ES-I3 (cell line): Measurements from ENCODE around the gene CWC15.
"Not testable (repeated sequence)": the region's sequence is repeated elsewhere in the genome, so short reads cannot be mapped to it uniquely, and the experiment has no call there.

ENCODE experiments used
- H3K36me3 ChIP-seq: 2 replicates; pipeline ENCODE4 v1.6.1; 2013; ENCODE audit warnings: mild to moderate bottlenecking, low read length, control low read depth, moderate library complexity; ENCODE audit not compliant: insufficient read depth
- H3K4me1 ChIP-seq: 2 replicates; pipeline ENCODE4 v1.6.1; 2013; ENCODE audit warnings: mild to moderate bottlenecking, control low read depth, low read length; ENCODE audit not compliant: insufficient read depth
- H3K9ac ChIP-seq: 2 replicates; pipeline ENCODE4 v1.6.1; 2013; ENCODE audit warnings: low read depth, mild to moderate bottlenecking, low read length, moderate library complexity
- H3K9me3 ChIP-seq: 2 replicates; pipeline ENCODE4 v1.6.1; 2013; ENCODE audit warnings: mild to moderate bottlenecking, low read length, moderate library complexity; ENCODE audit not compliant: control insufficient read depth, insufficient read depth

CWC15 gene

GRCh38 chr11:94934846-94935245, 38.5 kb downstream of the CWC15 start:
- no peak overlapping the region for H3K9ac ChIP-seq
- peaks cover 25% of the 10 kb centered on the region for H3K4me1 ChIP-seq
- no peaks in the 10 kb centered on the region for H3K36me3 ChIP-seq
- no peaks in the 10 kb centered on the region for H3K9me3 ChIP-seq

GRCh38 chr11:94934362-94934761, 39.0 kb downstream of the CWC15 start:
- H3K36me3 ChIP-seq, result no peaks in the 10 kb centered on the region
- H3K4me1 ChIP-seq, result peaks cover 25% of the 10 kb centered on the region
- no peak overlapping the region for H3K9ac ChIP-seq
- no peaks in the 10 kb centered on the region for H3K9me3 ChIP-seq

GRCh38 chr11:94933223-94934130, 39.9 kb downstream of the CWC15 start:
- Histone ChIP-seq H3K4me1 (peaks cover 25% of the 10 kb centered on the region), H3K9me3 (no peaks in the 10 kb centered on the region), H3K36me3 (no peaks in the 10 kb centered on the region), H3K9ac (no peak overlapping the region)

GRCh38 chr11:94932503-94932902, 40.9 kb downstream of the CWC15 start:
- Histone ChIP-seq H3K9me3 (no peaks in the 10 kb centered on the region), H3K9ac (no peak overlapping the region), H3K4me1 (peaks cover 25% of the 10 kb centered on the region), H3K36me3 (no peaks in the 10 kb centered on the region)

- not testable (repeated sequence) for H3K9me3 ChIP-seq, H3K36me3 ChIP-seq, H3K9ac ChIP-seq
- H3K4me1 ChIP-seq, result peaks cover 28% of the 10 kb centered on the region
These were observed 41.3 kb downstream of the CWC15 start for GRCh38 chr11:94932072-94932471.

- no peak overlapping the region for H3K9ac ChIP-seq
These were observed 45.0 kb downstream of the CWC15 start for GRCh38 chr11:94928117-94928990.

GRCh38 chr11:94926698-94927237, 46.6 kb downstream of the CWC15 start:
- H3K36me3 ChIP-seq, result no peaks in the 10 kb centered on the region
- no peak overlapping the region for H3K9ac ChIP-seq
- H3K9me3 ChIP-seq, result no peaks in the 10 kb centered on the region
- peaks cover 16% of the 10 kb centered on the region for H3K4me1 ChIP-seq

More at GRCh38 chr11:94928117-94928990, 45.0 kb downstream of the CWC15 start:
- Histone ChIP-seq H3K9me3 (no peaks in the 10 kb centered on the region), H3K4me1 (peaks cover 18% of the 10 kb centered on the region), H3K36me3 (no peaks in the 10 kb centered on the region)

GRCh38 chr11:94926271-94926625, 47.1 kb downstream of the CWC15 start:
- Histone ChIP-seq H3K9me3 (no peaks in the 10 kb centered on the region), H3K9ac (no peak overlapping the region), H3K36me3 (no peaks in the 10 kb centered on the region), H3K4me1 (peaks cover 16% of the 10 kb centered on the region)

GRCh38 chr11:94925422-94926270, 47.7 kb downstream of the CWC15 start:
- H3K4me1 ChIP-seq, result peaks cover 16% of the 10 kb centered on the region
- H3K9ac ChIP-seq, result no peak overlapping the region
- H3K9me3 ChIP-seq, result no peaks in the 10 kb centered on the region
- no peaks in the 10 kb centered on the region for H3K36me3 ChIP-seq

GRCh38 chr11:94924612-94925011, 48.7 kb downstream of the CWC15 start:
- no peak overlapping the region for H3K9ac ChIP-seq

GRCh38 chr11:94924171-94924572, 49.2 kb downstream of the CWC15 start:
- H3K9me3 ChIP-seq, result no peaks in the 10 kb centered on the region
- peaks cover 16% of the 10 kb centered on the region for H3K4me1 ChIP-seq
- no peak overlapping the region for H3K9ac ChIP-seq
- H3K36me3 ChIP-seq, result no peaks in the 10 kb centered on the region

More at GRCh38 chr11:94924612-94925011, 48.7 kb downstream of the CWC15 start:
- H3K9me3 ChIP-seq, result no peaks in the 10 kb centered on the region
- H3K36me3 ChIP-seq, result no peaks in the 10 kb centered on the region
- peaks cover 16% of the 10 kb centered on the region for H3K4me1 ChIP-seq

- H3K4me1 ChIP-seq, result peaks cover 16% of the 10 kb centered on the region
- H3K9ac ChIP-seq, result no peak overlapping the region
- no peaks in the 10 kb centered on the region for H3K36me3 ChIP-seq
- no peaks in the 10 kb centered on the region for H3K9me3 ChIP-seq
These were observed 50.4 kb downstream of the CWC15 start for GRCh38 chr11:94923004-94923334.

- Histone ChIP-seq H3K9ac (no peak overlapping the region), H3K36me3 (no peaks in the 10 kb centered on the region), H3K4me1 (peaks cover 16% of the 10 kb centered on the region), H3K9me3 (no peaks in the 10 kb centered on the region)
These were observed 50.9 kb downstream of the CWC15 start for GRCh38 chr11:94922321-94923003.
